MM.1S (cell line): ENCODE data around the gene LMO7.

ENCODE experiments used
- EZH2 ChIP-seq: fragments of 300-600 bp; sonication (generic); optimal IDR thresholded peaks from 2 replicates; pipeline ENCODE3; 2017; ENCODE audit warnings: low read depth, mild to moderate bottlenecking, antibody characterized with exemption, low read length, mixed read lengths
- TF ChIP-seq, protein P1 (sequence below): fragments of 300-600 bp; sonication (generic); IDR thresholded peaks from 2 replicates; pipeline ENCODE4 v1.5.1; 2016; ENCODE audit warnings: antibody characterized with exemption, low read length, mixed read lengths

DNA sequence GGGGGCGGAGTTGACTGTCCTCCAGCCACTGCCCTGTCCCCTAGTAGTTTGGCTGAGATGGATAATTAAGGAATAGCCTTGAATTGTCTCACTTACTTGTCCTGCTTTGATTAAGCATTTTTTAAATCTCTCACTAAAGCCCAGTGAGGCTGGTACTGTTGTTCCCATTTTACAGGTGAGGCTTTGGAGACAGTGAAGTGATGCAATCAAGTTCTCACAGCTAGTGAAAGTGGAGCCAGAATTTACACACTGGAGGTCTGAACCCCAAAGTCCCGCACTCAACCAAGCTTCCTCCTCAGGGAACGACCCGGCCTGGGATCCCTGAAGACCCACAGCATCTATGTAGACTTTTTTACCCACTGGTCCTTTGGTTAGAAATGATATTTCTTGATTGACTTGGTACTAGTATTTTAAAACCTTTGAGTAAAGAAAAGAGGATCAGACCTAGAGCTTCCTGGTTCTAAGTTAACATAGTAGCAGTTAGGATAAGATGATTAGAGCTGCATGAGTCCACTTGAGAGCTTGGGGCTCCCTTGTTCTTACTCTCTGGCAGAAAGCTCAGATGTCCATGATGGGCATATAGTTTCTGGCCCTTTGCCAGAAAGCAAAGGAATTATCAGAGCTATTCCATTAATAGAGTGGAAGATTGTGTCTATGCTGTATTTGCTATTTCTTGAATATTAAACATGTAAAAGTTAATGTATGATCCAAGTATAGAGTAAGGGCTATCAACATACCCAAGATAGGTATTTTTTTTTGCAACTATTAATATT, 154.3 kb downstream of the LMO7 start:
- TF ChIP-seq, protein P1, sequence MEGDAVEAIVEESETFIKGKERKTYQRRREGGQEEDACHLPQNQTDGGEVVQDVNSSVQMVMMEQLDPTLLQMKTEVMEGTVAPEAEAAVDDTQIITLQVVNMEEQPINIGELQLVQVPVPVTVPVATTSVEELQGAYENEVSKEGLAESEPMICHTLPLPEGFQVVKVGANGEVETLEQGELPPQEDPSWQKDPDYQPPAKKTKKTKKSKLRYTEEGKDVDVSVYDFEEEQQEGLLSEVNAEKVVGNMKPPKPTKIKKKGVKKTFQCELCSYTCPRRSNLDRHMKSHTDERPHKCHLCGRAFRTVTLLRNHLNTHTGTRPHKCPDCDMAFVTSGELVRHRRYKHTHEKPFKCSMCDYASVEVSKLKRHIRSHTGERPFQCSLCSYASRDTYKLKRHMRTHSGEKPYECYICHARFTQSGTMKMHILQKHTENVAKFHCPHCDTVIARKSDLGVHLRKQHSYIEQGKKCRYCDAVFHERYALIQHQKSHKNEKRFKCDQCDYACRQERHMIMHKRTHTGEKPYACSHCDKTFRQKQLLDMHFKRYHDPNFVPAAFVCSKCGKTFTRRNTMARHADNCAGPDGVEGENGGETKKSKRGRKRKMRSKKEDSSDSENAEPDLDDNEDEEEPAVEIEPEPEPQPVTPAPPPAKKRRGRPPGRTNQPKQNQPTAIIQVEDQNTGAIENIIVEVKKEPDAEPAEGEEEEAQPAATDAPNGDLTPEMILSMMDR, result no peak
- no peak for TF ChIP-seq EZH2
